Measurements from ENCODE around the gene CEP104.
A peak's percentile ranks its signal among the peaks of the same experiment; 100 is the strongest.

The CEP104 gene

GRCh38 chr1:3795453-3796214 lies 61.4 kb downstream of the CEP104 start:
- no peak for DNase-seq

- no peak for DNase-seq
These were observed 66.1 kb downstream of the CEP104 start for GRCh38 chr1:3790952-3791351.

- DNase-seq, result no peak
These were observed 66.5 kb downstream of the CEP104 start for GRCh38 chr1:3790500-3790923.

- DNase-seq, result no peak
These were observed 67.3 kb downstream of the CEP104 start for GRCh38 chr1:3789421-3790300.

GRCh38 chr1:3788756-3789420 lies 68.1 kb downstream of the CEP104 start:
- DNase-seq, result no peak

- DNase-seq, result no peak
These were observed 69.0 kb downstream of the CEP104 start for GRCh38 chr1:3787745-3788605.

- DNase-seq, result no peak
These were observed 69.7 kb downstream of the CEP104 start for GRCh38 chr1:3787349-3787715.

GRCh38 chr1:3786468-3787348 lies 70.3 kb downstream of the CEP104 start:
- DNase-seq, result no peak

GRCh38 chr1:3785456-3786157 lies 71.4 kb downstream of the CEP104 start:
- DNase-seq, result peak; percentile 14

GRCh38 chr1:3785045-3785444 lies 72.0 kb downstream of the CEP104 start:
- DNase-seq, result no peak

GRCh38 chr1:3783651-3784474 lies 73.1 kb downstream of the CEP104 start:
- DNase-seq, result no peak

GRCh38 chr1:3780901-3781300 lies 76.1 kb downstream of the CEP104 start:
- DNase-seq, result no peak

GRCh38 chr1:3779912-3780416 lies 77.0 kb downstream of the CEP104 start:
- no peak for DNase-seq

- peak; percentile 11 for DNase-seq
These were observed 77.6 kb downstream of the CEP104 start for GRCh38 chr1:3779265-3779911.

GRCh38 chr1:3778590-3779264 lies 78.3 kb downstream of the CEP104 start:
- no peak for DNase-seq

- no peak for DNase-seq
These were observed 79.1 kb downstream of the CEP104 start for GRCh38 chr1:3777647-3778589.

- no peak for DNase-seq
These were observed 79.9 kb downstream of the CEP104 start for GRCh38 chr1:3777078-3777547.

Data from NCI-H1694 treated with DMSO at 0.1 percent for 48 hours (cell line).